ENCODE measurements around the gene MYBBP1A.

DNA sequence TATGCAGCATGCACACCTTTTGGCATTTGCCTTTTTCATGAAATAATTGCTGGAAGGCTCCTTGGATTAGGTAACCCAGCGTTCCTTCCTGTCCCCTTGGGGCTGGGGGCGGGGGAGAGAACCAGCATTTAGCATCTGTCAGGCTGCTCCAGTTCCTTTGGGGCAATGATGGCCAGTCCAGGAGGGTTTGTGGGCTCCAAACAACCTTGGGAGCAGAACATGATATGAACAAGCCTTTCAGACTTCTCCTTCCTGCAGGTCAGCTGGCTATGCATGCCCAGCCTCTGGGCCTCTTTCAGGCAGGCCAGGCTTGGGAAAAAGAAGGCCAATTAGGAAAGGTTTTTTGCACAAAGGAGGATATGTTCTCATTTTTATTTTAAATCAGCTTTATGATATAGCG is 28.0 kb upstream of the MYBBP1A start:
- no peak for TF ChIP-seq CTCF (IDR thresholded peaks at IDR 0.05; ENCODE audit: poor library complexity)
- no peak for TF ChIP-seq EZH2 (IDR thresholded peaks at IDR 0.05; ENCODE audit: borderline replicate concordance)
- TF ChIP-seq EZH2phosphoT487 (IDR thresholded peaks at IDR 0.05; ENCODE audit: low read depth, severe bottlenecking, unreplicated experiment), result no peak

All from hepatocyte (in vitro differentiated cells).